Measurements from ENCODE around the gene BAD. TPM values are rescaled to one million over a fixed set of nuclear protein-coding genes. Genes with fewer than 3 reads are reported as not detected.

BAD gene
- total RNA-seq, 4 donors from 2014 or later, result 93.9 to 154 (median 139) TPM

DNA sequence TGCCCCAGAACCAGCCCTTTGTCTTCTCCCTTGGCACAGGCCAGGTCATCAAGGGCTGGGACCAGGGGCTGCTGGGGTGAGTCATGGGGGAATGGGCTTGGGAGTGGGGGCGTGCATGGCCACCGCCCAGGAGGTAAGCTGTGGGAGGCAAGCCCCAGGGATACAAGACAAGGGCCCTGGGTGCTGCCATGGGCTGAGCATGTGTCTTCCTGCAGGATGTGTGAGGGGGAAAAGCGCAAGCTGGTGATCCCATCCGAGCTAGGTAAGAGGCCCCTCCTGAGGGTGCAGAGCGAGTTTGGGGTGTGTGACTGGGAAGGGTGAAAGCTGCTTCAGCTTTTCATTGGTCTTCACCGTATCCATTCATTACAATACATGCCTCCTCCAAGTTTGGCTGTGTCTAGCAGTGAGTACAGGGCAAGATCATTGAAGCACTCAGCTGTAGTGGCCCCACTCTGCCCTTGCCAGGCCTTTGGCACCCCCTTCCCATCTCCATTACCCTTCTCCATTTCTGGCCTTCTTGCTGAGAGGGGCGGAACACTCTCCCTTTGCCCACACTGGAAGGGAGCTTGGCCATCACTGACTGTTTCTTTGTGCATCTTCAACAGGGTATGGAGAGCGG is 41.1 kb downstream of the BAD start:
- no peaks in the 10 kb centered on the region for H3K36me3 ChIP-seq
- H3K4me1 ChIP-seq, result peaks cover 27 to 62% (median 50%) of the 10 kb centered on the region in 4 donors
- in situ Hi-C loops (cut with MboI; ENCODE audit: low pct_ligation_motif_present in 1 of 4, low pct_unique_long_range_greater_than_20kb in 1 of 4, low sequenced_read_pairs in 3 of 4), result no loop called here
- no peaks in the 10 kb centered on the region for H3K27me3 ChIP-seq
- no peak for TF ChIP-seq POLR2A (IDR thresholded peaks at IDR 0.05)
- TF ChIP-seq POLR2AphosphoS5 (IDR thresholded peaks at IDR 0.05), result no peak
- TF ChIP-seq EP300 (IDR thresholded peaks at IDR 0.05; ENCODE audit: low read depth), result no peak
- TF ChIP-seq, protein P1, sequence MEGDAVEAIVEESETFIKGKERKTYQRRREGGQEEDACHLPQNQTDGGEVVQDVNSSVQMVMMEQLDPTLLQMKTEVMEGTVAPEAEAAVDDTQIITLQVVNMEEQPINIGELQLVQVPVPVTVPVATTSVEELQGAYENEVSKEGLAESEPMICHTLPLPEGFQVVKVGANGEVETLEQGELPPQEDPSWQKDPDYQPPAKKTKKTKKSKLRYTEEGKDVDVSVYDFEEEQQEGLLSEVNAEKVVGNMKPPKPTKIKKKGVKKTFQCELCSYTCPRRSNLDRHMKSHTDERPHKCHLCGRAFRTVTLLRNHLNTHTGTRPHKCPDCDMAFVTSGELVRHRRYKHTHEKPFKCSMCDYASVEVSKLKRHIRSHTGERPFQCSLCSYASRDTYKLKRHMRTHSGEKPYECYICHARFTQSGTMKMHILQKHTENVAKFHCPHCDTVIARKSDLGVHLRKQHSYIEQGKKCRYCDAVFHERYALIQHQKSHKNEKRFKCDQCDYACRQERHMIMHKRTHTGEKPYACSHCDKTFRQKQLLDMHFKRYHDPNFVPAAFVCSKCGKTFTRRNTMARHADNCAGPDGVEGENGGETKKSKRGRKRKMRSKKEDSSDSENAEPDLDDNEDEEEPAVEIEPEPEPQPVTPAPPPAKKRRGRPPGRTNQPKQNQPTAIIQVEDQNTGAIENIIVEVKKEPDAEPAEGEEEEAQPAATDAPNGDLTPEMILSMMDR (IDR thresholded peaks at IDR 0.05), result no peak
- no peak for DNase-seq
- intact Hi-C loops (cut with DNase I; ENCODE audit: low total_unique reads), result no loop called here
- peak overlapping the region in 1 of 4 donors; percentile 83 for H3K4me3 ChIP-seq
- peak overlapping the region; percentile 96 to 100 (median 98) for H3K27ac ChIP-seq
- WGBS, 2 donors (ENCODE audit: low coverage in 1 of 2), result 74% methylated on average over 8 of the region's 8 CpGs; no CpG with 5 or more reads in 1 of the 2 donors
- no peaks in the 10 kb centered on the region for H3K9me3 ChIP-seq

DNA sequence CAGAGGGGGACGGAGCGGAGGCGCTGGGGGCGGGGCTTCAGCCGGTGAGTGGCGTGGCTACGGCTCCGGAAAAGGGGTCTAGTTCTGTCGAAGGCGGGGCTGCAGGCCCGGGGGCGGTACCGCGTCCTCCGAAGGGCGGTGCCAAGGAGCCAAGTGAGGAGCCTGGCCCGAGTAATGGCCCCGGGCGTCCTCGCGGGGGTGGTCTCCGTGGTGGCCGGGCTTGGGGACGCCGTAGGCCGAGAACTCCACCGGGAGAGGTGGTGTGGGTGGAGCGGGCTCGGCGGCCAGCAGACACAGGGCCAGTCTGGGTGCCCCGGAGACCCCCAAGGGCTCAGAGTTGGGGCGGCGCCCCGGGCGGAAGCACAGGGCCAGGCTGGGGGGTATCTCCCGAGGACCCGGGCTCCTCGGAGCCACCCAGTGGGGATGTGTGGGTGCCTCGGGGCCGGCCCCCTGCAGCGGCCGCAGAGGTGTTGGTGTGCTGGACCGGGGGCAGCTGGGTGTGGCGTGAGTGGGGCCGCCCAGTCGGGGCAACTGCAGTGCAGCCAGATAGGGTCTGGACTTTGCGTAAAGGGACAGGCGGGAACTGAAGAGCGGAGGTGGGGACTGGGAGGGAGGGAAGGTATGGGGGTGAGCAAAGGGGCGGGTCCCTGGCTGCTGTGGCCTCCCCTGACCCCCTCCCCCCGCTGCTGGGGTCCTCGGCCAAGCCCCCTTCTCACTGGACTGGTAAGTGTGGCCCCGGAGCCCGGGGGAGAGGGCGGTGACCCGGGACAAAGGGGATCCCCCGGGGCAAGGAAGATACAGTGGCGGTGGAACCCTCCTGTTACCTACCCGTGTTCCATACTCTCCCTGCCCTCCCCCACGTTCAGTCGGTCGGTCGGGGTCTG is 42.7 kb downstream of the BAD start:
- H3K9me3 ChIP-seq, result no peaks in the 10 kb centered on the region
- H3K27me3 ChIP-seq, result no peaks in the 10 kb centered on the region
- peaks cover 33 to 72% (median 59%) of the 10 kb centered on the region in 4 donors for H3K4me1 ChIP-seq
- DNase-seq, result peak; percentile 72
- H3K36me3 ChIP-seq, result no peaks in the 10 kb centered on the region
- TF ChIP-seq EP300 (IDR thresholded peaks at IDR 0.05; ENCODE audit: low read depth) (no peak), POLR2A (IDR thresholded peaks at IDR 0.05) (peak; percentile 89), POLR2AphosphoS5 (IDR thresholded peaks at IDR 0.05) (peak; percentile 93 to 96 (median 94))
- TF ChIP-seq, protein P1 (IDR thresholded peaks at IDR 0.05), result peak in 2 of 5 experiments; percentile 3 to 24
- in situ Hi-C loops (cut with MboI; ENCODE audit: low pct_ligation_motif_present in 1 of 4, low pct_unique_long_range_greater_than_20kb in 1 of 4, low sequenced_read_pairs in 3 of 4) (no loop called here), intact Hi-C loops (cut with DNase I; ENCODE audit: low total_unique reads) (no loop called here)
- H3K4me3 ChIP-seq, result peak overlapping the region; percentile 65 to 96 (median 82)
- H3K27ac ChIP-seq, result peak overlapping the region; percentile 96 to 100 (median 98)
- 0% methylated on average over 61 of the region's 63 CpGs; no CpG with 5 or more reads in 1 of the 2 donors for WGBS, 2 donors (ENCODE audit: low coverage in 1 of 2)

DNA sequence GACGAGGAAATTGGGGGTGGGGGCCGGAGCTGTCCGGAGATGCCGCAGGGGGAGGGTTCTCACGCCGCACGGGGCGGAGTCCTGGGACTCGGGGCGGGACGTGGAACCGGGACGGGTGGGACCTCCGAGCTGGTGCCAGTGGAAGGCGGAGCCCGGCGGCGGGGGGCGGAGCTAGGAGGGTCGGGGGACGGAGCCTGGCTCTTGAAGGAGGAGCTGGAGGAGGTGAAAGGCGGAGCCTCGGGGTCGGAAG is 43.3 kb downstream of the BAD start:
- no peaks in the 10 kb centered on the region for H3K9me3 ChIP-seq
- peak overlapping the region; percentile 62 to 84 (median 82) for H3K4me3 ChIP-seq
- intact Hi-C loops (cut with DNase I; ENCODE audit: low total_unique reads) (no loop called here), in situ Hi-C loops (cut with MboI; ENCODE audit: low pct_ligation_motif_present in 1 of 4, low pct_unique_long_range_greater_than_20kb in 1 of 4, low sequenced_read_pairs in 3 of 4) (no loop called here)
- peak; percentile 100 for DNase-seq
- H3K27ac ChIP-seq, result peak overlapping the region; percentile 96 to 100 (median 98)
- H3K27me3 ChIP-seq, result no peaks in the 10 kb centered on the region
- H3K36me3 ChIP-seq, result no peaks in the 10 kb centered on the region
- TF ChIP-seq, protein P1 (IDR thresholded peaks at IDR 0.05), result no peak
- no peak for TF ChIP-seq EP300 (IDR thresholded peaks at IDR 0.05; ENCODE audit: low read depth)
- no peak for TF ChIP-seq POLR2AphosphoS5 (IDR thresholded peaks at IDR 0.05)
- 0% methylated on average over 24 of the region's 24 CpGs; no CpG with 5 or more reads in 1 of the 2 donors for whole genome bisulfite sequencing, 2 donors (ENCODE audit: low coverage in 1 of 2)
- H3K4me1 ChIP-seq, result peaks cover 33 to 75% (median 60%) of the 10 kb centered on the region in 4 donors

DNA sequence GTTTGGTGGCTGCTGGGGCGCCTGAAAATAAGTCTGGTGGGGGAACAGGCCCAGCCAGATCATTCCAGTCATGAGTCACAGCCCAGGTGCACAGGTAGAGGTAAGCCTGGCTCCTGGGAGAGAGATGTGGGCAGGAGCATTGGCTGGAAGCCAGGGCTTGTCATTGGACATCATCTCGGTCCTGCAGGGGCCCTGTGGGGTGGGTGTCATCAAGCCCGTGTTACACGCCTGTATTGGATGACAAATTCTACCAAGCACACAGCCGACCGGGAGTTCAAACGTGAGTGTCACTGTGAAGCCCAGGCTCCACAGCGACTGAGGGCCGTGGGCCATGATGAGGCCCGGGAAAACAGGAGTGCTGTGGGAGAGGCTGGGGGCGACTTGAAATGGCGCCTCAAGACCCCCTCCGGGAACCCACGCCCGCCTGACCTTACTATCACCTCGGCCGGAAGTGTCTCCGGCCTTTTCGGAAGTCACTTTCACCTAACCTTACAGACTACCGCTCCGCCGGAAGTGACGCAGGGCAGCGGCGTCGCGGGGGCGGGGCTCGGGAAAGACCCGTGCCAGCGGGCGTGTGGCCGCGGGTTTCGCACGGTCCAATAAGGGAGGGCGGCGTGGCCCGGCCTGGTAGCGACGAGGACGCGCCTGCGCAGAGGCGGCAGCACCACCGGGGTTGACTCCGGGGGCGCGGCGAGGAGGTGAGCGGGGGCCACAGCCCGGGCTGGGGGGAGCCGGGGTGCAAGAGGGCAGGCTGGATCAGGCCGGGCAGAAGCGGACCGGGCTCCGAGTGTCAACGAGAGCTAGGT is 43.8 kb downstream of the BAD start, which contains the start of gene FKBP2:
FKBP2 (plus strand) TSS at position 661 of the 806 bp plus-strand sequence. CDS start 1,293 bp downstream, outside the sequence.
- WGBS, 2 donors (ENCODE audit: low coverage in 1 of 2), result 0 to 1% methylated on average over 4 to 57 of the region's 58 CpGs
- Histone ChIP-seq H3K4me1 (peaks cover 33 to 75% (median 59%) of the 10 kb centered on the region in 4 donors), H3K4me3 (peak within 1 kb of the TSS; percentile 65 to 96 (median 82)), H3K9me3 (no peaks in the 10 kb centered on the region), H3K27ac (peak within 1 kb of the TSS; percentile 96 to 100 (median 98)), H3K27me3 (no peaks in the 10 kb centered on the region), H3K36me3 (no peaks in the 10 kb centered on the region)
- in situ Hi-C loops (cut with MboI; ENCODE audit: low pct_ligation_motif_present in 1 of 4, low pct_unique_long_range_greater_than_20kb in 1 of 4, low sequenced_read_pairs in 3 of 4) (no loop called here), intact Hi-C loops (cut with DNase I; ENCODE audit: low total_unique reads) (no loop called here)
- DNase-seq, result peak; percentile 98
- TF ChIP-seq EP300 (IDR thresholded peaks at IDR 0.05; ENCODE audit: low read depth) (peak; percentile 43), POLR2A (IDR thresholded peaks at IDR 0.05) (peak; percentile 97), POLR2AphosphoS5 (IDR thresholded peaks at IDR 0.05) (peak; percentile 96 to 99 (median 99))
- TF ChIP-seq, protein P1 (IDR thresholded peaks at IDR 0.05), result no peak

Measured in transverse colon (tissue), 4 donors.